T1000 (cell line): Measurements from ENCODE around the gene SIRT3.
A peak's percentile ranks its signal among the peaks of the same experiment; 100 is the strongest.

Source experiments
- DNase-seq: peaks from one replicate; lab custom pipeline; 2025; ENCODE audit warnings: mixed read lengths; lab: John Stamatoyannopoulos, UW

SIRT3 gene

GRCh38 chr11:215581-216037 is 20.5 kb downstream of the SIRT3 start:
- no peak for DNase-seq

GRCh38 chr11:214083-214482 is 22.1 kb downstream of the SIRT3 start:
- no peak for DNase-seq

DNA sequence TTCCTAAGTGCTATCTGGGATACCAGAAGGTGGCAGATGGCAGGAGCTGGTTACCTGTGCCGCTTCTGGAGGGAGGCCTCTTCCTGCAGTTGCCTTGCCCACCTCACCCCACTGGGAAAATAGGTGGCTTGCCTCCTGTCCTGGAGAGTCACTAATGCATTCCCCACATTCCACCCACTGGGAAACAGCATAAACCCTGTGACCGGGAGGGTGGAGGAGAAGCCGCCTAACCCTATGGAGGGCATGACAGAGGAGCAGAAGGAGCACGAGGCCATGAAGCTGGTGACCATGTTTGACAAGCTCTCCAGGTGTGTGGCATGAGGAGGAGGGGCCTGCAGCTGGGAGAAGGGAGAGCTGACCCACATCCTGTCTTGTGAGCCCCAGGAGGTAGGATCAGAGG is 23.0 kb downstream of the SIRT3 start:
- no peak for DNase-seq

DNA sequence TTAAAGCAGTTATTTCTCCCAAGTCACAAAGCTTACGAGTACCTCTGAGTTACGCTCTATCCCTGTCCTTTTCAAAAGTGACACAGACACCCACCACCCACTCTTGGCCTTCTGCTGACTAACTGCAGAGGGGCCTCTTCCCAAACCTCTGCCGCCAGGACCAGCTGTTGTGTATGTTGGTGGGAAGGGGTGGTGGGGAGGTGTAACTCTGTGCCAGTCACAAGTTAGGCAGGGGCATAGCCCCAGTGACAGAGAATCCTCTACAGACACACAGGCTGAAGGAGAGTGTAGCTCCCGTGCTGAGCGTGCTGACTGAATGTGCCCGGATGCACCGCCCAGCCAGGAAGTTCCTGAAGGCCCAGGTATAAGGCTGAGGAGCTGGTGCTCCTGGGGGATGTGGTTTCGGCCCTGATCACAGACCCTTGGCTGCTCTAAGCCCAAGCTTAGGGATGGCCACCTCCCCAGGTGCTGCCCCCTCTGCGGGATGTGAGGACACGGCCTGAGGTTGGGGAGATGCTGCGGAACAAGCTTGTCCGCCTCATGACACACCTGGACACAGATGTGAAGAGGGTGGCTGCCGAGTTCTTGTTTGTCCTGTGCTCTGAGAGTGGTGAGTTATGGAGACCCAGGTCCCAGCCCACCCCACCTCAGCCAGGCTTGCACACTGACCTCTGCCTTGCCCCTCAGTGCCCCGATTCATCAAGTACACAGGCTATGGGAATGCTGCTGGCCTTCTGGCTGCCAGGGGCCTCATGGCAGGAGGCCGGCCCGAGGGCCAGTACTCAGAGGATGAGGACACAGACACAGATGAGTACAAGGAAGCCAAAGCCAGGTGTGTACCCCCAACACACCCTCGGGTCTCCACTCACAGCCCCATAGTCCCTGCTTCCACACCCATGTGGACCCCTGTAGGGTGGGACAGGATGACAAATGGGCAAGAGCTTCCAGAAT is 23.7 kb downstream of the SIRT3 start:
- DNase-seq: no peak

- DNase-seq: no peak
These were observed 24.4 kb downstream of the SIRT3 start for GRCh38 chr11:211741-212140.

DNA sequence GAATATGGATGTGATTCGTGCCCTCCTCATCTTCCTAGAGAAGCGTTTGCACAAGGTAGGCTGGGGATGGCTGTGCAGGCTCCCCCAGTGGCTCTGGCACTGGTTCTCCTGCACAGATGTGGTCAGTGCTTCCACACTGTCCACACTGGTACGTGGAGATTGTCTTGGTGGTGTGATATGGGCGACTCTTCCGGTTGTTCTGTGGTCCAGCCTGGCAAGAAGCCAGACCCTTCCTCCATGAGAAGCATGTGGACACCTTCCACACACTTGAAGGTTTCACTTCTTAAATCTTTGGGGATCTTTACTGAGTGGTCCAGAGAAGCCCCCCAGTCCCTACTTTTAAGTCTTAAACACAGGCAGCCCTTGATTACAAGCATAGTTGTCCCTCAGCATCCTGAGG is 24.8 kb downstream of the SIRT3 start:
- no peak for DNase-seq

DNA sequence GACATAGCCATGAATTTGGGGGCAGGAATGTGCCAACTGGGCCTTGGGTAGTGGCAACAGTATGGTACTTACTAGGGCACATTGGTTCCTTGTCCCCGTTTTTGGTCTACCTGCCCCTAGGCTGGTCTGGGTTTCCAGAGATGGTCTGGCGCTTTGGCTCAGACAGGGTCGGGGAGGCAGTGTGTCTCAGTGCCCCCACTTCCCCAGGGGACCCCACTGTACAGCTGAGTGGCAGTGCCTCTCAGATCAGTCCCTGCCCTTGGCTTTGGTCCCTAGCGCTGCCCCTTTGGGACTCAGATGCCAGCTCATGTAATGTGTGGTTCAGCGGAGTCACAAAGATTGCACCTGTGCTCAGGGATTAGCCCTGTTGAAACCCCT is 25.4 kb downstream of the SIRT3 start:
- no peak for DNase-seq

- DNase-seq: peak; percentile 28
These were observed 25.9 kb downstream of the SIRT3 start for GRCh38 chr11:210122-210802.

- DNase-seq: no peak
These were observed 26.6 kb downstream of the SIRT3 start for GRCh38 chr11:209275-210121.

- no peak for DNase-seq
These were observed 27.3 kb downstream of the SIRT3 start for GRCh38 chr11:208917-209260.

GRCh38 chr11:208181-208916 is 27.8 kb downstream of the SIRT3 start:
- peak; percentile 24 for DNase-seq

- DNase-seq: no peak
These were observed 28.3 kb downstream of the SIRT3 start for GRCh38 chr11:207863-208180.

- DNase-seq: peak; percentile 86
These were observed 28.8 kb downstream of the SIRT3 start, which contains the start of the genes BET1L and RIC8A for GRCh38 chr11:207208-207862. BET1L (minus strand) TSS chr11:207399; CDS start chr11:207321, 78 bp downstream. RIC8A (plus strand) TSS chr11:207708; CDS start chr11:208855, 1,147 bp downstream.

DNA sequence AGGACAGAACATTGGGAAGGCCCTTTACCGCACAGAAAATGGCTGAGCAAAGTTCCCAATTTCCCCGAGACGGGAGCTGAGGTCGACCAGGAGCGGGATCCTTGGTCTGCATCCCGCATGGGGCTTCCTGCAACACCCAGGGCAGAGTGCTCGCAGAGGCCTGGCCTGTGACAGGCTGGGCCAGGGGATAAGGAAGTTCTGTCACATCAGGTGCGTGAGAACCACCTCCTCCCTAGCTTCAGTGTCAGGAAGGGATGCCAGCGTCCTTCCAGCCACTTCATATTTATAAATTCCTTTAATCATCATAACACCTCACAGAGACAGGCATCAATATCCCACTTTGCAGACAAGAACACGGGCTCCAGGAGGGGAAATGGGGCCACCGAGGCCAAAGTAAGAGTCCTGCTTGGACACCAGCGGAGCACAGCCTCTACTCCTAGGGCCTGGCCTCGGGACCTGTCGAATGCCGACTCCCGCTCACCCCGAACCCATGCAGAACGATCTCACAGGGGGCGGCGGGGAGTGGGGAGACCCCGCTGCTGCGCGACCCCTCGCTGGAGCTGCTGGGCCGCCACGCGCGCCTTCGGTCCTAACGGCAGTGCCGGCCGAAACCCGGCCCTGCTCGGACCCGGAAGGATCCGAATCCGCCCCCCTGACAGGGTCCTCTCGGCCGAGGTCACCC is 29.5 kb downstream of the SIRT3 start:
- no peak for DNase-seq

DNA sequence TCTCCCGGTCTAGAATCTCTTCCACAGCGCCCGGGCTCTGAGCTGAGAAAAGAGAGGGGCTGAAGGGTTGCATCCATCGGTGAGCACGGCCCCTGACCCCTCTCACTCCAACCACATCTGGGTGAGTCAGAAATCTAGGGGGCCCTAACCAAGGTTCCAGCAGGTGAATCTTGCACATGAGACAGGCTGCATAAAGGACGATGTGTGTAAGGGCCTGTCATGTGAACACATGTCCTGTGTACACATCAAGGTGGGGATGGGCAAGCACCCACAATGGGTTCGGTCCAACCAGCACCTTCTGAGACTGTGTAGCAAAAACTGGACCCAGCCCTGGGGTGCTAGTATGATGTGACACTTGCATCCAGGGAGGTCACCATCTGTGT is 30.1 kb downstream of the SIRT3 start:
- no peak for DNase-seq

- DNase-seq: no peak
These were observed 30.7 kb downstream of the SIRT3 start for GRCh38 chr11:205221-206001.

DNA sequence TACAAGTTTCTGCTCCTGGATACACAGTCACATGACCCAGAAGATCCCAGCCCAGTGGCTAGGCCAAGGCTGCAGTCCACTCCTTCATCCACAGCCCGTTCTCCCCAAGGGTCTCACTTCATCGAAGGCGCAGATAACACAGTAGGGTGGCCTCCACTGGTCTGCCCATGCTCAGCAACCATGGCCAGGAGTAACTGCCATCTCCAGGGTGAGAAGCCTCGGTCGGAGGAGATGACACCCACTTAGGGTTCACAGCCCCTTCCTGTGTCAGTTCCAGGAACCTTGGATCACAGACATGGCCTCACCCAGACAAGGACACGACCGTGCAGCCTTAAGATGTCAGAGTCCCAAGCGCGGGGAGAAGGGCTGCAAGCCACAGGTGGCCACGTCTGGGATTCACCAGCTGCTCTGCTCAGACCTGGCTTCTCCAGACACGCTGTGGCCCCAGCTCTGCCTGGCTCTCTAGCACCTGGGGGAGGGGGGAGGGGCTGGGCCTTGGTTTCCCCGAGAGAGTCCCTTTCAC is 31.5 kb downstream of the SIRT3 start:
- DNase-seq: no peak

- DNase-seq: no peak
These were observed 32.1 kb downstream of the SIRT3 start for GRCh38 chr11:203945-204586.
